Upper lobe of right lung (tissue), 1 donor: ENCODE data around the gene RFX1. TPM values are rescaled to one million over a fixed set of nuclear protein-coding genes. Genes with fewer than 3 reads are reported as not detected.

Experiments used
- ATAC-seq: fragments of 200-7000 bp; cut with Tn5 transposase; one replicate; pipeline ENCODE4 v1.9.1; 2020; ENCODE audit warnings: mild to moderate bottlenecking, moderate library complexity
- DNase-seq: peaks from one replicate; pipeline ENCODE4 v3.0.0-alpha.2; 2020
- H3K27ac ChIP-seq: fragments of 200-600 bp; one replicate; pipeline ENCODE4 v1.8.0; 2022
- H3K27me3 ChIP-seq: fragments of 200-600 bp; one replicate; pipeline ENCODE4 v1.8.0; 2022; ENCODE audit warnings: mild to moderate bottlenecking
- H3K36me3 ChIP-seq: fragments of 200-600 bp; one replicate; pipeline ENCODE4 v1.8.0; 2022
- H3K4me1 ChIP-seq: fragments of 200-600 bp; one replicate; pipeline ENCODE4 v1.8.0; 2022
- H3K4me3 ChIP-seq: fragments of 200-600 bp; one replicate; pipeline ENCODE4 v1.8.0; 2022; ENCODE audit warnings: mild to moderate bottlenecking
- H3K9me3 ChIP-seq: fragments of 200-600 bp; one replicate; pipeline ENCODE4 v1.8.0; 2022
- intact Hi-C: fragments of 100-400 bp; cut with DNase I; formaldehyde crosslinking; loops from one replicate; pipeline ENCODE4 v1.11.0; 2022
- total RNA-seq: library from RNA; stranded (reverse); fragmentation: NEBNext Ultra II Directional; extraction: Animal tissue kit (Norgen Biotek cat#: 25700); gene quantifications from one replicate; pipeline ENCODE4 v1.2.1, GENCODE V29; 2021
- TF ChIP-seq, protein P1 (sequence below): fragments of 200-600 bp; IDR thresholded peaks from one replicate; pipeline ENCODE4 v1.8.0; 2022; ENCODE audit warnings: antibody characterized with exemption
- donor health status: DM: no; HTN: yes; CAD: no; lungs with severe emphysema.

RFX1 gene
- total RNA-seq, 1 donor from 2014 or later, result 17.8 TPM

- Histone ChIP-seq H3K4me3 (no peak overlapping the region), H3K27ac (no peak overlapping the region), H3K36me3 (peaks cover 56% of the 10 kb centered on the region), H3K27me3 (no peaks in the 10 kb centered on the region), H3K4me1 (no peaks in the 10 kb centered on the region), H3K9me3 (no peaks in the 10 kb centered on the region)
- intact Hi-C loops, result no loop called here
- DNase-seq (no peak), ATAC-seq (no peak)
- TF ChIP-seq, protein P1, sequence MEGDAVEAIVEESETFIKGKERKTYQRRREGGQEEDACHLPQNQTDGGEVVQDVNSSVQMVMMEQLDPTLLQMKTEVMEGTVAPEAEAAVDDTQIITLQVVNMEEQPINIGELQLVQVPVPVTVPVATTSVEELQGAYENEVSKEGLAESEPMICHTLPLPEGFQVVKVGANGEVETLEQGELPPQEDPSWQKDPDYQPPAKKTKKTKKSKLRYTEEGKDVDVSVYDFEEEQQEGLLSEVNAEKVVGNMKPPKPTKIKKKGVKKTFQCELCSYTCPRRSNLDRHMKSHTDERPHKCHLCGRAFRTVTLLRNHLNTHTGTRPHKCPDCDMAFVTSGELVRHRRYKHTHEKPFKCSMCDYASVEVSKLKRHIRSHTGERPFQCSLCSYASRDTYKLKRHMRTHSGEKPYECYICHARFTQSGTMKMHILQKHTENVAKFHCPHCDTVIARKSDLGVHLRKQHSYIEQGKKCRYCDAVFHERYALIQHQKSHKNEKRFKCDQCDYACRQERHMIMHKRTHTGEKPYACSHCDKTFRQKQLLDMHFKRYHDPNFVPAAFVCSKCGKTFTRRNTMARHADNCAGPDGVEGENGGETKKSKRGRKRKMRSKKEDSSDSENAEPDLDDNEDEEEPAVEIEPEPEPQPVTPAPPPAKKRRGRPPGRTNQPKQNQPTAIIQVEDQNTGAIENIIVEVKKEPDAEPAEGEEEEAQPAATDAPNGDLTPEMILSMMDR, result no peak
Observed at GRCh38 chr19:13966684-13967128, 39.4 kb downstream of the RFX1 start.

DNA sequence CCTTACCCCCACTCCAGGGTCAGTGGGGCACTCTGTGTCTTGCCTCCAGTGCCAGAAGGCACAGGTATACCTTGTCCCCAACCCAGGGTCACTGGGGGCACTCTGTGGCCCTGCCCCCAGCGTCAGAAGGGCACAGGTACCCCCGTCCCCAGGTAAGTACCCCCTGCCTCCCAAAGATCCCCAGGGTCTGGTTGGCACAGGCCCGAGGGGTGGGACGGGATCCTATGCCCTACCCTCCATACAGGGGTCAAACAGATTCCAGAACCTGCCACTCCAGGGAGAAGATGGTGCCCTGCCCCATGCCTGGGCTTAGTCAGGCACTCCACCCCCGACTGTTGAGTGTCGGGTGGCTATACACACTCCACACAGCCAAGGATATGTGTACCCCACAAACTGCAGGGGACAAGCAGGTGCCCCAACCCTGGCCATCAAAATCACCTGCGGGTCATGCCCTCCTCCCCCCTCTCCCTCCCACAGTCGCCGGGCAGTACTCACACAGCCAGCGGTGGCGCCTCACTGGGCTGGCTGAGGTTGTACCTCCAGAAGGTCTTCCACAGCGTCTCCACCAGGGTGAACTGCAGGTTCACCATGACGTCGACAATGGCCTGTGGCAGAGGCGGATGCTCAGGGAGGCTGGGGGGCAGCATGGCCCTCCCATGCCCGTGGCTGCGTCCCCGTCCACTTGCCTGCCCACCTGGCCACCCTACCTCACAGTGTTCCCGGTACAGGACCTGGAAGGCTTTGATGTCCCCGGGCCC lies 40.0 kb downstream of the RFX1 start:
- H3K9me3 ChIP-seq, result no peaks in the 10 kb centered on the region
- no peak overlapping the region for H3K27ac ChIP-seq
- intact Hi-C loops, result no loop called here
- no peaks in the 10 kb centered on the region for H3K4me1 ChIP-seq
- DNase-seq (no peak), ATAC-seq (no peak)
- no peak overlapping the region for H3K4me3 ChIP-seq
- no peaks in the 10 kb centered on the region for H3K27me3 ChIP-seq
- TF ChIP-seq, protein P1, result no peak
- peaks cover 55% of the 10 kb centered on the region for H3K36me3 ChIP-seq

- H3K36me3 ChIP-seq, result peaks cover 62% of the 10 kb centered on the region
- H3K4me3 ChIP-seq, result no peak overlapping the region
- no peaks in the 10 kb centered on the region for H3K4me1 ChIP-seq
- ATAC-seq (no peak), DNase-seq (no peak)
- no peak overlapping the region for H3K27ac ChIP-seq
- no peaks in the 10 kb centered on the region for H3K27me3 ChIP-seq
- no peaks in the 10 kb centered on the region for H3K9me3 ChIP-seq
- intact Hi-C loops, result no loop called here
- TF ChIP-seq, protein P1, result no peak
Observed at GRCh38 chr19:13965377-13965896, 40.7 kb downstream of the RFX1 start.

DNA sequence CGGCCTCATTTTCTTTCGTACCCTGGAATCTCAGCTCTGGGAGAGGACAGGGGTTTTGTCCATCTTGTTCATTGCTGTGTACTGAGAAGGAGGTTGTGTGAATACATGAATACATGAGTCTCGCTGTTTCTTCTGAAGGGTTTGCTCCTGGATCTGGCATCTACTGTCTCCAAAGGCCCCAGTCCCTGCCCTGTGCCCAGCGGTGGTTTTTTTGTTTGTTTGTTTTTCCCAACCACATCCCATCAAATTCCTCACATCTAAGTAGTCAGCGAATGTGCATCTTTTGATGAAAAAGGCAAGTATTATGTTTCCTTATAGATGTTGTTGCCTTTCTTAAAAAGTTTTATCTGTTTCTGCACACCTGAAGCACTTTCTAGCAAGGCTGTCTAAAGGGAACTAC lies 41.3 kb downstream of the RFX1 start:
- no peak overlapping the region for H3K27ac ChIP-seq
- ATAC-seq, result no peak
- no peak overlapping the region for H3K4me3 ChIP-seq
- no peaks in the 10 kb centered on the region for H3K27me3 ChIP-seq
- TF ChIP-seq, protein P1, result no peak
- peaks cover 62% of the 10 kb centered on the region for H3K36me3 ChIP-seq
- DNase-seq, result no peak
- no peaks in the 10 kb centered on the region for H3K9me3 ChIP-seq
- intact Hi-C loops, result no loop called here
- no peaks in the 10 kb centered on the region for H3K4me1 ChIP-seq

GRCh38 chr19:13963603-13964105 lies 42.5 kb downstream of the RFX1 start:
- no peak for DNase-seq

More at GRCh38 chr19:13963603-13964105, 42.5 kb downstream of the RFX1 start:
- peaks cover 60% of the 10 kb centered on the region for H3K36me3 ChIP-seq
- H3K27me3 ChIP-seq, result no peaks in the 10 kb centered on the region
- H3K27ac ChIP-seq, result no peak overlapping the region
- no peak overlapping the region for H3K4me3 ChIP-seq
- TF ChIP-seq, protein P1, result no peak
- no peak for ATAC-seq
- no peaks in the 10 kb centered on the region for H3K9me3 ChIP-seq
- intact Hi-C loops, result no loop called here
- no peaks in the 10 kb centered on the region for H3K4me1 ChIP-seq
